Parathyroid adenoma (tissue), 2 donors: ENCODE results near the gene PPP4R4.

Source experiments
- H2AFZ ChIP-seq: fragments of 300-600 bp; sonication (generic); one replicate; pipeline ENCODE4 v1.7.0; 2017; ENCODE audit warnings: antibody characterized with exemption, mild to moderate bottlenecking
- H3K27ac ChIP-seq: fragments of 300-600 bp; sonication (generic); one replicate; pipeline ENCODE4 v1.7.0; 2017
- H3K27me3 ChIP-seq: fragments of 300-600 bp; sonication (generic); one replicate; pipeline ENCODE4 v1.7.0; 2017; ENCODE audit warnings: low read length; ENCODE audit not compliant: control insufficient read depth, insufficient read depth
- H3K36me3 ChIP-seq: fragments of 300-600 bp; sonication (generic); one replicate; pipeline ENCODE4 v1.7.0; 2017; ENCODE audit warnings: low read length; ENCODE audit not compliant: control insufficient read depth, insufficient read depth
- H3K4me1 ChIP-seq: fragments of 300-600 bp; sonication (generic); one replicate; pipeline ENCODE4 v1.7.0; 2017; ENCODE audit warnings: control low read depth
- H3K4me2 ChIP-seq: fragments of 300-600 bp; sonication (generic); one replicate; pipeline ENCODE4 v1.7.0; 2017; ENCODE audit warnings: low read length
- H3K4me3 ChIP-seq: fragments of 300-600 bp; sonication (generic); one replicate; pipeline ENCODE4 v1.7.0; 2017; ENCODE audit warnings: low read depth, low read length
- H3K79me2 ChIP-seq: fragments of 300-600 bp; sonication (generic); one replicate; pipeline ENCODE4 v1.7.0; 2017; ENCODE audit warnings: control low read depth
- H3K9ac ChIP-seq: fragments of 300-600 bp; sonication (generic); one replicate; pipeline ENCODE4 v1.7.0; 2017; ENCODE audit warnings: mild to moderate bottlenecking
- H3K9me3 ChIP-seq: fragments of 300-600 bp; sonication (generic); one replicate; pipeline ENCODE4 v1.7.0; 2017; ENCODE audit warnings: low read length; ENCODE audit not compliant: control insufficient read depth
- CTCF ChIP-seq: fragments of 300-600 bp; sonication (generic); IDR thresholded peaks from one replicate; pipeline ENCODE4 v1.7.0; 2017; ENCODE audit warnings: antibody characterized with exemption, mild to moderate bottlenecking
- donor health status: primary hyperparathyroidism.

Gene PPP4R4

GRCh38 chr14:94161981-94162380, 12.1 kb upstream of the PPP4R4 start:
- no peak overlapping the region for H3K4me3 ChIP-seq
- no peaks in the 10 kb centered on the region for H3K9me3 ChIP-seq
- no peak overlapping the region for H3K9ac ChIP-seq
- H3K79me2 ChIP-seq = no peaks in the 10 kb centered on the region
- no peak for TF ChIP-seq CTCF
- H3K36me3 ChIP-seq = no peaks in the 10 kb centered on the region
- no peak overlapping the region for H3K27ac ChIP-seq
- no peak overlapping the region for H2AFZ ChIP-seq
- no peaks in the 10 kb centered on the region for H3K4me1 ChIP-seq
- no peaks in the 10 kb centered on the region for H3K27me3 ChIP-seq
- no peak overlapping the region for H3K4me2 ChIP-seq

GRCh38 chr14:94162466-94162865, 11.7 kb upstream of the PPP4R4 start:
- no peaks in the 10 kb centered on the region for H3K36me3 ChIP-seq
- no peak overlapping the region for H3K9ac ChIP-seq
- no peaks in the 10 kb centered on the region for H3K79me2 ChIP-seq
- no peaks in the 10 kb centered on the region for H3K4me1 ChIP-seq
- H3K27me3 ChIP-seq = no peaks in the 10 kb centered on the region
- no peak for TF ChIP-seq CTCF
- no peak overlapping the region for H3K4me3 ChIP-seq
- no peak overlapping the region for H2AFZ ChIP-seq
- no peak overlapping the region for H3K4me2 ChIP-seq
- H3K27ac ChIP-seq = no peak overlapping the region
- H3K9me3 ChIP-seq = no peaks in the 10 kb centered on the region

GRCh38 chr14:94163796-94164195, 10.3 kb upstream of the PPP4R4 start:
- no peak overlapping the region for H3K27ac ChIP-seq

GRCh38 chr14:94164685-94165431, 9.3 kb upstream of the PPP4R4 start:
- H3K4me2 ChIP-seq = no peak overlapping the region
- no peak overlapping the region for H3K4me3 ChIP-seq

More at GRCh38 chr14:94163796-94164195, 10.3 kb upstream of the PPP4R4 start:
- H3K4me1 ChIP-seq = no peaks in the 10 kb centered on the region
- H3K36me3 ChIP-seq = no peaks in the 10 kb centered on the region
- no peaks in the 10 kb centered on the region for H3K27me3 ChIP-seq
- no peak overlapping the region for H3K4me2 ChIP-seq
- H3K4me3 ChIP-seq = no peak overlapping the region
- no peak overlapping the region for H3K9ac ChIP-seq
- no peaks in the 10 kb centered on the region for H3K79me2 ChIP-seq
- no peak for TF ChIP-seq CTCF
- H2AFZ ChIP-seq = no peak overlapping the region
- no peaks in the 10 kb centered on the region for H3K9me3 ChIP-seq

More at GRCh38 chr14:94164685-94165431, 9.3 kb upstream of the PPP4R4 start:
- H3K9ac ChIP-seq = no peak overlapping the region
- H3K27ac ChIP-seq = no peak overlapping the region
- H3K79me2 ChIP-seq = no peaks in the 10 kb centered on the region
- H3K36me3 ChIP-seq = no peaks in the 10 kb centered on the region
- no peak for TF ChIP-seq CTCF
- H3K4me1 ChIP-seq = no peaks in the 10 kb centered on the region
- no peaks in the 10 kb centered on the region for H3K27me3 ChIP-seq
- H3K9me3 ChIP-seq = no peaks in the 10 kb centered on the region
- no peak overlapping the region for H2AFZ ChIP-seq
